22Rv1 (cell line): Measurements from ENCODE around the gene ABCA6.

Experiments
- H3K27ac ChIP-seq: fragments of 450-650 bp; 2 replicates; pipeline ENCODE4 v1.5.1; 2017
- ZFX ChIP-seq: fragments of 450-650 bp; IDR thresholded peaks from 2 replicates; pipeline ENCODE4 v1.6.1; 2017; ENCODE audit warnings: antibody characterized with exemption, borderline replicate concordance
- TF ChIP-seq, protein P1 (sequence below): fragments of 450-650 bp; IDR thresholded peaks from 2 replicates; pipeline ENCODE4 v1.5.1; 2017; ENCODE audit warnings: mild to moderate bottlenecking

ABCA6 gene

DNA sequence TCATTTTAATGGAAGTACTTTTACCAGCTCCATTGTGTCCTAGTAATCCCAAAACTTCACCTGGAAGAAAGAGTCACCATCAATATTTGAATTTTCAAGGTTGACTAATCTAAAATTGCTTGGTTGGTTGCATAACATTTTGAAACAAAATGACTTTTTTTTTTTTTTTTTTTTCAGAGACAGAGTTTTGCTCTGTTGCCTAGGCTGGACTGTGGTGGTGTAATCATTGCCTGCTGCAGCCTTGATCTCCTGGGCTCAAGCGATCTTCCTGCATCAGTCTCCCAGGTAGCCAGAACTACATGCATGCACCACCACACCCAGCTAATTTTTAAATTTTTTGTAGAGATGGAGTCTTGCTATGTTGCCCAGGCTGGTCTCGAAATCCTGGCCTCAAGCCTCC is 12.6 kb upstream of the ABCA6 start:
- H3K27ac ChIP-seq = no peak overlapping the region
- TF ChIP-seq, protein P1, sequence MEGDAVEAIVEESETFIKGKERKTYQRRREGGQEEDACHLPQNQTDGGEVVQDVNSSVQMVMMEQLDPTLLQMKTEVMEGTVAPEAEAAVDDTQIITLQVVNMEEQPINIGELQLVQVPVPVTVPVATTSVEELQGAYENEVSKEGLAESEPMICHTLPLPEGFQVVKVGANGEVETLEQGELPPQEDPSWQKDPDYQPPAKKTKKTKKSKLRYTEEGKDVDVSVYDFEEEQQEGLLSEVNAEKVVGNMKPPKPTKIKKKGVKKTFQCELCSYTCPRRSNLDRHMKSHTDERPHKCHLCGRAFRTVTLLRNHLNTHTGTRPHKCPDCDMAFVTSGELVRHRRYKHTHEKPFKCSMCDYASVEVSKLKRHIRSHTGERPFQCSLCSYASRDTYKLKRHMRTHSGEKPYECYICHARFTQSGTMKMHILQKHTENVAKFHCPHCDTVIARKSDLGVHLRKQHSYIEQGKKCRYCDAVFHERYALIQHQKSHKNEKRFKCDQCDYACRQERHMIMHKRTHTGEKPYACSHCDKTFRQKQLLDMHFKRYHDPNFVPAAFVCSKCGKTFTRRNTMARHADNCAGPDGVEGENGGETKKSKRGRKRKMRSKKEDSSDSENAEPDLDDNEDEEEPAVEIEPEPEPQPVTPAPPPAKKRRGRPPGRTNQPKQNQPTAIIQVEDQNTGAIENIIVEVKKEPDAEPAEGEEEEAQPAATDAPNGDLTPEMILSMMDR = no peak

DNA sequence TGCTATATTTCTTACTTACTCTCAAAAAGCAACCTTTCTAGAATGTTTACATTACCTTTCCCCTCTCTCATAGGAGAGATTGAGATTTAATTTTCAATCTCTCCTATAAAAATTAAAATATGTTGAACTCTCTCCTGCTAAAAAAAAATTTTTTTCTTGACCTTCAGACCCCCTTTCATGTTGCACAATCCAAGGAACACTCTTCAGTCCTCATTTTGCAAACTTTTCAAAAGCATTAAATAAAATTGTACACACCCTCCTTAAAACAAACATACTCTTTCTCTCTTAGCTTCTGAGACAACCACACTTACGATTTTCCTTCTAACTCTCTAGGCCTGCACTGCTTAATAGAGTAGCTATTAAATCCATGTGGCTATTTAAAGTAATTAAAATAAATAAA is 8.6 kb upstream of the ABCA6 start:
- H3K27ac ChIP-seq = no peak overlapping the region
- TF ChIP-seq, protein P1 = no peak
- no peak for TF ChIP-seq ZFX

DNA sequence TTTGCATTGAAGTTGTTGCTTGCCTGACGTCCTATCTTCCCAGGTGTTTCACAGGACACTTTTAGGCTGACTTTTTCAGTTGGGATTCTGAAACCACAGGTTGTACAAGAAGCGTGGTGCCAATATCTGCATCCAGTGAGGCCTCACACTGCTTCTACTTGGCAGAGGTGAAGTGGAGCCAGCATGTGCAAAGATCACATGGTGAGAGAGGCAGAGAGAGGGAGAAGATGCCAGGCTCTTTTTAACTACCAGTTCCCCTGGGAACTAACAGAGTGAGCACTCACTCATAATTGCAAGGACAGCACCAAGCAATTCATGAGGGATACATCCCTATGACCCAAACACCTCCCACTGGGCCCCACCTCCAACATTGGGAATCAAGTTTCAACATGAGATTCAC is 5.8 kb upstream of the ABCA6 start:
- TF ChIP-seq, protein P1 = no peak
- TF ChIP-seq ZFX = no peak
- no peak overlapping the region for H3K27ac ChIP-seq

DNA sequence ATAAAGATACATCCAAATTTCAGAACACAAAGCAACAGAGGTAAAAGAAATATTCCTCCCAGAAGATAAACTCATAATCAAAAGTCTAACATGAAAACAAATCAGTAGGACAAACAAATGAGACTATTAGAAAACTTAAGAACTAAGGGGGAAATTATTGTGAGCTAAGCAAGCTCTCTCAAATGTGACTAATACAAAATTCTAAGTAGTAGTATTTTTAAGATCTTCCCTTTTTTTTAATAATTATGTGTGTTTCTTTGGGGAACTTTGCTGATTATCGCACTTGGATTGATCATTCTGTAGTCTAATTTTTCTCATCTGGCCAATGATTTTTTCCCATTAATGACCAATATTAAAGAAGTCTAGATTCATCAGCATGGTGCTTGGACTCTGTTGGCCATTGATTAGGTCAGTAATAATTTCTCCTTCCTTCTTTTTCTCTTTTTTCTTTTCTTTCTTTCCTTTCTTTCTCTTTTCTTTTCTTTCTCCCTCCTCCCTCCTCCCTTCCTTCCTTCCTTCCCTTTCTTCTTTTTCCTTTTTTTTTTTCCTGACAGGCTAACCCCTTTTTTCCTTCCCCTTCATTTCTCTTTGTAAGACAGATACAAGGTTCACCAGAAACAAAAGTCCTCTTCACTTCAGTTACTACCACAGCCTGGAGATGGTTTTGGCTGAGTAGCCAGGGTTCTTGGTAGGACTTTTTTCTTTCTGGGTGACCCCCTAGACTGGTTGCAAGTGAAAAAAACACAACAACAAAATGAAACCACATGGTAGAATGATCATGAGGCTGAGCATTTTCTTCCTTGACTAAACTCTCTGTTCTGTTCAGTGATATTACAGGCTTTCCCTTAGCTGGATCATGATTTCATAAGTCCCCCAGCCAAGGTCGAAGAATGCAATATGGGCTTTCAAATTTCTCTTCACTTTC is 2.9 kb upstream of the ABCA6 start:
- TF ChIP-seq, protein P1 = no peak
- TF ChIP-seq ZFX = no peak
- H3K27ac ChIP-seq = no peak overlapping the region

DNA sequence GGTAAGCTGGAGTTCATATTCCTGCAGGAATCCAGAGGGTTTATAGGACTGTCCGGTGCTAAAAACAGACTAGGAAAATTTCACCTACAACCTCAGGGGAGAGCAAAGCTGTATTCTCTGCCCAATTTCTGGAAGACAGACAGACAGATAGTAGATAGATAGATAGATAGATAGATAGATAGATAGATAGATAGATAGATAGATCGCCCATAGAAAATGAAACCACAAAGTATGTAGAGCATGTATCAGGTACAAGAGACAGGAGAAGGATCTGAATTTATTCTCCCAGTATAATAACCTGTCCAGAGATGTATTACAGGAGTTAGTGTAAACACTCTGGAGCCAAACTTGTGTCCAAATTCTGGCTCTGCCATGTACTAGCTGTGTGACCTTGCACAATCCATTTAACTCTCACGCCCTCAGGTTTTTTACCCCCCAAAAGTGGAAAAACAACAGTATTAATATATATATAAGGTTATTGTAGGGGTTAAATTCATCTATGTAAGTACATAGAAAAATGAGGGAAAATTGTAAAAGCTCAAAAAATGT is 2.1 kb upstream of the ABCA6 start:
- no peak for TF ChIP-seq ZFX
- TF ChIP-seq, protein P1 = no peak

DNA sequence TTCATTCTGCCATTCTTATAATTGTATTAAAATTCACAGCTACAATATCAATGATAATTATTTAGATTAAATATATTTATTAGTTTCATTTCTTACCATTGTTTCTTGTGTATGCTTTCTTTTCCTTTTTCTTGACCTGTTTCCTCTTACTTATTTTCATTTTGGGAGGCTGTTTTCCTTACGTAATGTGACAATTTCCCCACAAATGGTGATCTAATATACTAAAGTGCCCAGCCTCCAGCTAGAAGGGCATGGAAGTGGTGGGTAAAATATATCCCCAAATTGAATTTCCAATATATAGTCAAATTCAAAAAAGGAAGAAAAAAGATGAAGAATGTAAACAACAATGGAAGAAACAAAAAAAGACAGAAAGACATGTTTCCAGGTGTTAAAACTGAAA is 1.5 kb upstream of the ABCA6 start:
- TF ChIP-seq, protein P1 = no peak
- no peak for TF ChIP-seq ZFX
- H3K27ac ChIP-seq = no peak overlapping the region

More for the DNA sequence above, 2.1 kb upstream of the ABCA6 start:
- H3K27ac ChIP-seq = no peak overlapping the region

DNA sequence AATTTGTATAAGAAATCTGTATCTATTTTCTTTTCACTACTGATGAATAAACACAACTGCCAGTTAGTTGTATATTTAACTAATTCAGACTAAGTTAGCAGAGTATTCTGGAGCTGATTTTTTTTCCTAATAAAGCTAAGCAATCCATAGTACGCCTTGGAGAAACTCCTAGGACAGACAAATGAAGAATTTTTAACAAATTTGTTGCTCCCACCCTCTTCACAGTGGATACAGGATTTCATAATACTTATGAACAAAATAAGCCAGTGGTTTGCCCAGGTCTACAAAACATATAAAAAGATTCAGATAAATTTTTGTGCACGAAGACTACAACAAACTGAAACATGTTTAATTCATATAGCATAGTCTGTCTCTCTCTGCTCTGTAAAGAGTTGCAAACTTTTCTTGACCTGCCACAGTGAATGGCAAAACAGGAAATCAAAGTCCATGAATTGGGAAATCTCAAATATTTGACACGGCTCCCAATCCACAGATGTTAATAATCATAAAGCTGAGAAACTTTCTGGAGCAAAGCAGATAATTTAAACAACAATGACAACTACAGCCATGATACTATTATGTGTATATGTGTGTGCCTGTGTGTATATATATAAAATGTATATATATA is 594 bp upstream of the ABCA6 start:
- H3K27ac ChIP-seq = no peak overlapping the region
- TF ChIP-seq, protein P1 = no peak
- TF ChIP-seq ZFX = no peak
